Breast epithelium (tissue), 3 donors: ENCODE results near the gene HOPX.

Experiments used
- CTCF ChIP-seq, 3 donors: fragments of 450-650 bp; IDR thresholded peaks; one replicate each; pipeline ENCODE4 v1.5.1; 2016 to 2017; ENCODE audit warnings: antibody characterized with exemption in 3 of 3, mild to moderate bottlenecking in 3 of 3, moderate library complexity in 3 of 3
- POLR2A ChIP-seq: fragments of 450-650 bp; IDR thresholded peaks from one replicate; pipeline ENCODE4 v1.6.1; 2016; ENCODE audit warnings: antibody characterized with exemption, mild to moderate bottlenecking, moderate library complexity

- TF ChIP-seq CTCF (IDR thresholded peaks at IDR 0.05) (no peak), POLR2A (no peak)
These were observed 9.3 kb upstream of the HOPX start for GRCh38 chr4:56690393-56690792.
